C4-2B (cell line): ENCODE data around the gene PPP1R12B.

ENCODE experiments used
- H3K27ac ChIP-seq: fragments of 450-650 bp; 2 replicates; pipeline ENCODE4 v1.5.1; 2017
- CTCF ChIP-seq: fragments of 450-650 bp; conservative IDR thresholded peaks from 2 replicates; pipeline ENCODE4 v1.5.1; 2017; ENCODE audit warnings: mild to moderate bottlenecking
- ZFX ChIP-seq: fragments of 450-650 bp; IDR thresholded peaks from 2 replicates; pipeline ENCODE4 v1.6.1; 2017

PPP1R12B gene

GRCh38 chr1:202585590-202585933, 237.1 kb downstream of the PPP1R12B start:
- TF ChIP-seq ZFX (no peak), CTCF (no peak)
- H3K27ac ChIP-seq, result no peak overlapping the region

- no peak for TF ChIP-seq CTCF
- TF ChIP-seq ZFX, result no peak
- H3K27ac ChIP-seq, result no peak overlapping the region
Observed at GRCh38 chr1:202586018-202586821, 237.7 kb downstream of the PPP1R12B start.

GRCh38 chr1:202586871-202587270, 238.4 kb downstream of the PPP1R12B start:
- H3K27ac ChIP-seq, result no peak overlapping the region
- TF ChIP-seq CTCF (no peak), ZFX (no peak)

- no peak overlapping the region for H3K27ac ChIP-seq
Observed at GRCh38 chr1:202587859-202588485, 239.5 kb downstream of the PPP1R12B start.

GRCh38 chr1:202588503-202589189, 240.1 kb downstream of the PPP1R12B start:
- H3K27ac ChIP-seq, result no peak overlapping the region
- TF ChIP-seq ZFX (no peak), CTCF (no peak)

More at GRCh38 chr1:202587859-202588485, 239.5 kb downstream of the PPP1R12B start:
- no peak for TF ChIP-seq CTCF
- TF ChIP-seq ZFX, result no peak

- TF ChIP-seq ZFX (no peak), CTCF (no peak)
- H3K27ac ChIP-seq, result no peak overlapping the region
Observed at GRCh38 chr1:202589190-202589930, 240.9 kb downstream of the PPP1R12B start.
